Stomach (tissue), 4 donors: Measurements from ENCODE around the gene RPL35.

ENCODE experiments used
- CTCF ChIP-seq, 7 experiments: fragments of 450-650 bp in 4 of 7; fragments of 200-600 bp in 3 of 7; sonication (generic) in 3 of 7; IDR thresholded peaks; one replicate each; pipeline ENCODE4 v1.5.1; 2016 to 2019; ENCODE audit warnings: antibody characterized with exemption in 7 of 7, control low read depth in 2 of 7, mild to moderate bottlenecking in 1 of 7
- EP300 ChIP-seq: sonication (generic); formaldehyde crosslinking; IDR thresholded peaks from one replicate; pipeline ENCODE4 v1.6.1; 2017; ENCODE audit warnings: antibody characterized with exemption
- POLR2A ChIP-seq, 4 donors: fragments of 450-650 bp; IDR thresholded peaks; one replicate each; pipeline ENCODE4 v1.6.1; 2016; ENCODE audit warnings: antibody characterized with exemption in 4 of 4, control low read depth in 2 of 4, mild to moderate bottlenecking in 1 of 4, moderate library complexity in 1 of 4
- POLR2AphosphoS5 ChIP-seq, 3 donors: sonication (generic); formaldehyde crosslinking; IDR thresholded peaks; one replicate each; pipeline ENCODE4 v1.6.1; 2016; ENCODE audit warnings: antibody characterized with exemption in 3 of 3

GRCh38 chr9:124860582-124861341 lies 995 bp downstream of the RPL35 start:
- TF ChIP-seq POLR2A (IDR thresholded peaks at IDR 0.05) (no peak), POLR2AphosphoS5 (IDR thresholded peaks at IDR 0.05) (no peak), EP300 (no peak), CTCF (IDR thresholded peaks at IDR 0.05) (no peak)
